HEK293 (cell line): ENCODE results near the gene PTP4A2.

Experiments used
- CTCF ChIA-PET: fragments of 350-600 bp; formaldehyde crosslinking; extraction: SDS; loops from one replicate; lab custom pipeline; 2021; ENCODE audit warnings: antibody characterized with exemption; lab: Yijun Ruan, JAX
- POLR2A ChIA-PET: fragments of 300-600 bp; formaldehyde crosslinking; extraction: SDS; loops from one replicate; lab custom pipeline; 2020; ENCODE audit warnings: antibody characterized with exemption, inconsistent platforms; lab: Yijun Ruan, JAX
- H3K27ac ChIP-seq: fragments of 200-500 bp; sonication (Bioruptor generic); 2 replicates; pipeline ENCODE4 v1.5.1; 2014; ENCODE audit warnings: low read depth, low read length, control low read depth, inconsistent platforms; ENCODE audit errors: extremely low read depth
- H3K36me3 ChIP-seq, 2 experiments: fragments of 200-500 bp in 1 of 2; sonication (Bioruptor generic) in 1 of 2; 1 replicate in 1 of 2; 2 replicates in 1 of 2; pipeline ENCODE4 v1.5.1; 2014 to 2017; ENCODE audit warnings: inconsistent platforms in 2 of 2, low read length in 2 of 2; ENCODE audit not compliant: control insufficient read depth in 2 of 2, insufficient read depth in 1 of 2
- H3K4me1 ChIP-seq: fragments of 200-500 bp; sonication (Bioruptor generic); 2 replicates; pipeline ENCODE4 v1.5.1; 2014; ENCODE audit warnings: mild to moderate bottlenecking, low read length, inconsistent platforms; ENCODE audit not compliant: control insufficient read depth, insufficient read depth
- H3K4me3 ChIP-seq: 2 replicates; pipeline ENCODE4 v1.5.1; 2011; ENCODE audit warnings: low read depth, mild to moderate bottlenecking, control low read depth, low read length, moderate library complexity
- H3K9me3 ChIP-seq: fragments of 200-500 bp; sonication (Bioruptor generic); 2 replicates; pipeline ENCODE4 v1.5.1; 2014; ENCODE audit warnings: low read depth, low read length, inconsistent platforms; ENCODE audit not compliant: control insufficient read depth, insufficient read depth
- EGR2 ChIP-seq: fragments of 450-650 bp; formaldehyde crosslinking; IDR thresholded peaks from 2 replicates; pipeline ENCODE4 v1.5.1; 2016; ENCODE audit warnings: low read depth, missing biosample characterization, missing genetic modification characterization
- YY2 ChIP-seq: fragments of 450-650 bp; formaldehyde crosslinking; IDR thresholded peaks from 2 replicates; pipeline ENCODE4 v1.5.1; 2016; ENCODE audit warnings: missing biosample characterization, missing genetic modification characterization
- ZNF10 ChIP-seq: fragments of 450-650 bp; formaldehyde crosslinking; IDR thresholded peaks from 2 replicates; pipeline ENCODE4 v1.5.1; 2017; ENCODE audit warnings: missing biosample characterization, missing genetic modification characterization
- ZNF114 ChIP-seq: fragments of 450-650 bp; formaldehyde crosslinking; IDR thresholded peaks from 2 replicates; pipeline ENCODE4 v1.5.0; 2017; ENCODE audit warnings: missing biosample characterization, missing genetic modification characterization
- ZNF138 ChIP-seq: fragments of 450-650 bp; formaldehyde crosslinking; IDR thresholded peaks from 2 replicates; pipeline ENCODE4 v1.5.1; 2016; ENCODE audit warnings: missing biosample characterization, missing genetic modification characterization, borderline replicate concordance
- ZNF16 ChIP-seq: fragments of 450-650 bp; formaldehyde crosslinking; IDR thresholded peaks from 2 replicates; pipeline ENCODE4 v1.5.1; 2016; ENCODE audit warnings: low read depth, missing biosample characterization, missing genetic modification characterization
- ZNF19 ChIP-seq: fragments of 450-650 bp; formaldehyde crosslinking; IDR thresholded peaks from 2 replicates; pipeline ENCODE4; 2016; ENCODE audit warnings: missing biosample characterization, missing genetic modification characterization, low read depth
- ZNF239 ChIP-seq: fragments of 450-650 bp; formaldehyde crosslinking; IDR thresholded peaks from 2 replicates; pipeline ENCODE4 v1.5.1; 2016; ENCODE audit warnings: missing biosample characterization, missing genetic modification characterization
- ZNF354C ChIP-seq: fragments of 450-650 bp; formaldehyde crosslinking; IDR thresholded peaks from 2 replicates; pipeline ENCODE4 v1.5.1; 2016; ENCODE audit warnings: missing biosample characterization, missing genetic modification characterization, low read depth, borderline replicate concordance
- ZNF404 ChIP-seq: fragments of 450-650 bp; formaldehyde crosslinking; IDR thresholded peaks from 2 replicates; pipeline ENCODE4 v1.5.1; 2017; ENCODE audit warnings: missing biosample characterization, missing genetic modification characterization
- ZNF529 ChIP-seq: fragments of 450-650 bp; formaldehyde crosslinking; IDR thresholded peaks from 2 replicates; pipeline ENCODE4 v1.5.1; 2017; ENCODE audit warnings: missing genetic modification characterization, missing biosample characterization; ENCODE audit not compliant: insufficient replicate concordance
- ZNF596 ChIP-seq: fragments of 450-650 bp; IDR thresholded peaks from 2 replicates; pipeline ENCODE4 v1.5.0; 2018; ENCODE audit warnings: missing biosample characterization, mild to moderate bottlenecking, missing genetic modification characterization, moderate library complexity
- ZNF792 ChIP-seq: fragments of 450-650 bp; formaldehyde crosslinking; IDR thresholded peaks from 2 replicates; pipeline ENCODE4 v1.5.1; 2016; ENCODE audit warnings: missing biosample characterization, missing genetic modification characterization
- ZSCAN30 ChIP-seq: fragments of 450-650 bp; IDR thresholded peaks from 2 replicates; pipeline ENCODE4 v1.5.1; 2018; ENCODE audit warnings: missing biosample characterization, mild to moderate bottlenecking, missing genetic modification characterization, moderate library complexity
- TF ChIP-seq, protein P1 (sequence below): fragments of 450-650 bp; IDR thresholded peaks from 2 replicates; pipeline ENCODE4 v1.5.1; 2018; ENCODE audit warnings: missing biosample characterization, missing genetic modification characterization
- TF ChIP-seq, protein P2 (sequence below): fragments of 450-650 bp; formaldehyde crosslinking; IDR thresholded peaks from 2 replicates; pipeline ENCODE4 v1.5.1; 2016; ENCODE audit warnings: missing biosample characterization, missing genetic modification characterization
- TF ChIP-seq, protein P3 (sequence below): fragments of 450-650 bp; formaldehyde crosslinking; IDR thresholded peaks from 2 replicates; pipeline ENCODE4 v1.5.1; 2016; ENCODE audit warnings: missing biosample characterization, missing genetic modification characterization
- TF ChIP-seq, protein P4 (sequence below): fragments of 450-650 bp; formaldehyde crosslinking; optimal IDR thresholded peaks from 2 replicates; pipeline ENCODE3; 2016; ENCODE audit warnings: missing biosample characterization, mild to moderate bottlenecking, missing genetic modification characterization
- TF ChIP-seq, protein P5 (sequence below): fragments of 450-650 bp; formaldehyde crosslinking; IDR thresholded peaks from 2 replicates; pipeline ENCODE4 v1.5.1; 2017; ENCODE audit warnings: missing biosample characterization, missing genetic modification characterization

Gene PTP4A2

DNA sequence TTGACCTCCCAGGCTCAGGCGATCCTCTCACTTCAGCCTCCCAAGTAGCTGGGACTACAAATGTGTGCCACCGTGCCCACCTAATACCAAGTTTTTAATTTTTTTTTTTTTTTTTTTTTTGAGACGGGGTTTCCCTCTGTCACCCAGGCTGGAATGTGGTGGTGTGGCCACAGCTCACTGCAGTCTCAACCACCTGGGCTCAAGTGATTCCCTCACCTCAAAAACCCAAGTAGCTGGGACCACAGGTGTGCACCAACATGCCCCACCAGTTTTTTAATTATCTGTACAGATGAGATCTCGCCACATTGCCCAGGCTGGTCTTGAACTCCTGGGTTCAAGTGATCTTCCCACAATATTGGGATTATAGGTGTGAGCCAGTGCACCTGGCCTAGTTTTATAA lies 22.7 kb downstream of the PTP4A2 start:
- Histone ChIP-seq H3K36me3 (peaks cover 15 to 70% of the 10 kb centered on the region in 2 experiments; a peak in 2 of 3 replicates), H3K9me3 (no peaks in the 10 kb centered on the region), H3K27ac (no peak overlapping the region), H3K4me1 (peaks cover 9% of the 10 kb centered on the region; the same call in 1 of the 2 replicates), H3K4me3 (no peak overlapping the region)
- CTCF ChIA-PET: interaction anchor here (0.7 to 1.5 kb wide), 3 partner anchors 49 to 119 kb away, joined by 3 to 10 read pairs (median 3); no protein-coding TSS in a partner anchor
- TF ChIP-seq EGR2: no peak
- TF ChIP-seq ZNF10 (tag by site-specific recombination): no peak
- no peak for TF ChIP-seq ZSCAN30 (tag by site-specific recombination)
- TF ChIP-seq, protein P1, sequence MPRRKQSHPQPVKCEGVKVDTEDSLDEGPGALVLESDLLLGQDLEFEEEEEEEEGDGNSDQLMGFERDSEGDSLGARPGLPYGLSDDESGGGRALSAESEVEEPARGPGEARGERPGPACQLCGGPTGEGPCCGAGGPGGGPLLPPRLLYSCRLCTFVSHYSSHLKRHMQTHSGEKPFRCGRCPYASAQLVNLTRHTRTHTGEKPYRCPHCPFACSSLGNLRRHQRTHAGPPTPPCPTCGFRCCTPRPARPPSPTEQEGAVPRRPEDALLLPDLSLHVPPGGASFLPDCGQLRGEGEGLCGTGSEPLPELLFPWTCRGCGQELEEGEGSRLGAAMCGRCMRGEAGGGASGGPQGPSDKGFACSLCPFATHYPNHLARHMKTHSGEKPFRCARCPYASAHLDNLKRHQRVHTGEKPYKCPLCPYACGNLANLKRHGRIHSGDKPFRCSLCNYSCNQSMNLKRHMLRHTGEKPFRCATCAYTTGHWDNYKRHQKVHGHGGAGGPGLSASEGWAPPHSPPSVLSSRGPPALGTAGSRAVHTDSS (tag by site-specific recombination): no peak
- TF ChIP-seq ZNF138 (tag by site-specific recombination): no peak
- no peak for TF ChIP-seq ZNF792
- no peak for TF ChIP-seq ZNF114 (tag by site-specific recombination)
- no peak for TF ChIP-seq ZNF16 (tag by site-specific recombination)
- TF ChIP-seq, protein P2, sequence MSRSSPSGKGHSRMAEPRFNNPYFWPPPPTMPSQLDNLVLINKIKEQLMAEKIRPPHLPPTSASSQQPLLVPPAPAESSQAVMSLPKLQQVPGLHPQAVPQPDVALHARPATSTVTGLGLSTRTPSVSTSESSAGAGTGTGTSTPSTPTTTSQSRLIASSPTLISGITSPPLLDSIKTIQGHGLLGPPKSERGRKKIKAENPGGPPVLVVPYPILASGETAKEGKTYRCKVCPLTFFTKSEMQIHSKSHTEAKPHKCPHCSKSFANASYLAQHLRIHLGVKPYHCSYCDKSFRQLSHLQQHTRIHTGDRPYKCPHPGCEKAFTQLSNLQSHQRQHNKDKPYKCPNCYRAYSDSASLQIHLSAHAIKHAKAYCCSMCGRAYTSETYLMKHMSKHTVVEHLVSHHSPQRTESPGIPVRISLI (tag by site-specific recombination): no peak
- TF ChIP-seq, protein P3, sequence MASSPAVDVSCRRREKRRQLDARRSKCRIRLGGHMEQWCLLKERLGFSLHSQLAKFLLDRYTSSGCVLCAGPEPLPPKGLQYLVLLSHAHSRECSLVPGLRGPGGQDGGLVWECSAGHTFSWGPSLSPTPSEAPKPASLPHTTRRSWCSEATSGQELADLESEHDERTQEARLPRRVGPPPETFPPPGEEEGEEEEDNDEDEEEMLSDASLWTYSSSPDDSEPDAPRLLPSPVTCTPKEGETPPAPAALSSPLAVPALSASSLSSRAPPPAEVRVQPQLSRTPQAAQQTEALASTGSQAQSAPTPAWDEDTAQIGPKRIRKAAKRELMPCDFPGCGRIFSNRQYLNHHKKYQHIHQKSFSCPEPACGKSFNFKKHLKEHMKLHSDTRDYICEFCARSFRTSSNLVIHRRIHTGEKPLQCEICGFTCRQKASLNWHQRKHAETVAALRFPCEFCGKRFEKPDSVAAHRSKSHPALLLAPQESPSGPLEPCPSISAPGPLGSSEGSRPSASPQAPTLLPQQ (tag by site-specific recombination): no peak
- no peak for TF ChIP-seq ZNF354C (tag by site-specific recombination)
- TF ChIP-seq, protein P4, sequence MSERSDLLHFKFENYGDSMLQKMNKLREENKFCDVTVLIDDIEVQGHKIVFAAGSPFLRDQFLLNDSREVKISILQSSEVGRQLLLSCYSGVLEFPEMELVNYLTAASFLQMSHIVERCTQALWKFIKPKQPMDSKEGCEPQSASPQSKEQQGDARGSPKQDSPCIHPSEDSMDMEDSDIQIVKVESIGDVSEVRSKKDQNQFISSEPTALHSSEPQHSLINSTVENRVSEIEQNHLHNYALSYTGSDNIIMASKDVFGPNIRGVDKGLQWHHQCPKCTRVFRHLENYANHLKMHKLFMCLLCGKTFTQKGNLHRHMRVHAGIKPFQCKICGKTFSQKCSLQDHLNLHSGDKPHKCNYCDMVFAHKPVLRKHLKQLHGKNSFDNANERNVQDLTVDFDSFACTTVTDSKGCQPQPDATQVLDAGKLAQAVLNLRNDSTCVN (tag by site-specific recombination): no peak
- TF ChIP-seq ZNF404: no peak
- TF ChIP-seq ZNF529 (tag by site-specific recombination): no peak
- no peak for TF ChIP-seq ZNF239 (tag by site-specific recombination)
- POLR2A ChIA-PET: interaction anchor here (0.5 kb wide), 1 partner anchor 387 kb away, joined by 4 read pairs; no protein-coding TSS in a partner anchor

DNA sequence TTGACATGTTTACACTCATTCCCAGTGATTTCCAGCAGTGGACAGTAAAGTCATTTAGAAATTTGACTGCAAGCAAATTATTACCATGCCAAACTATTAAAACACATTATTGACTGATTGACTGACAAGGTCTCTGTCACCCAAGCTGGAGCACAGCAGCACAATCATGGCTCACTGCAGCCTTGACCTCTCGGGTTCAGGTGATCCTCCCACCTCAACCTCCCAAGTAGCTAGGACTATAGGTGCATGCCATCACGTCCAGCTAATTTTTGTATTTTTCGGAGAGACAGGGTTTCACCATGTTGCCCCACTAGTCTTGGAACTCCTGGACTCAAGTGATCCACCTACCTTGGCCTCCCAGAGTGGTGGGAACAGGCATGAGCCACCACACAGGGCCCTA lies 24.2 kb downstream of the PTP4A2 start:
- CTCF ChIA-PET: interaction anchor here (1.4 to 1.6 kb wide), 3 partner anchors 49 to 97 kb away, joined by 3 to 10 read pairs (median 5); no protein-coding TSS in a partner anchor
- Histone ChIP-seq H3K27ac (no peak overlapping the region), H3K36me3 (peaks cover 15 to 85% of the 10 kb centered on the region in 2 experiments), H3K4me3 (no peak overlapping the region), H3K4me1 (peaks cover 9% of the 10 kb centered on the region; the same call in 1 of the 2 replicates), H3K9me3 (no peaks in the 10 kb centered on the region)
- TF ChIP-seq YY2 (tag by site-specific recombination) (no peak), ZNF596 (tag by site-specific recombination) (no peak), ZNF19 (tag by site-specific recombination) (no peak)
- TF ChIP-seq, protein P5, sequence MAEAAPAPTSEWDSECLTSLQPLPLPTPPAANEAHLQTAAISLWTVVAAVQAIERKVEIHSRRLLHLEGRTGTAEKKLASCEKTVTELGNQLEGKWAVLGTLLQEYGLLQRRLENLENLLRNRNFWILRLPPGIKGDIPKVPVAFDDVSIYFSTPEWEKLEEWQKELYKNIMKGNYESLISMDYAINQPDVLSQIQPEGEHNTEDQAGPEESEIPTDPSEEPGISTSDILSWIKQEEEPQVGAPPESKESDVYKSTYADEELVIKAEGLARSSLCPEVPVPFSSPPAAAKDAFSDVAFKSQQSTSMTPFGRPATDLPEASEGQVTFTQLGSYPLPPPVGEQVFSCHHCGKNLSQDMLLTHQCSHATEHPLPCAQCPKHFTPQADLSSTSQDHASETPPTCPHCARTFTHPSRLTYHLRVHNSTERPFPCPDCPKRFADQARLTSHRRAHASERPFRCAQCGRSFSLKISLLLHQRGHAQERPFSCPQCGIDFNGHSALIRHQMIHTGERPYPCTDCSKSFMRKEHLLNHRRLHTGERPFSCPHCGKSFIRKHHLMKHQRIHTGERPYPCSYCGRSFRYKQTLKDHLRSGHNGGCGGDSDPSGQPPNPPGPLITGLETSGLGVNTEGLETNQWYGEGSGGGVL (tag by site-specific recombination): no peak
- POLR2A ChIA-PET: no interaction called here
